Measurements from ENCODE around the gene EYA3. TPM values are rescaled to one million over a fixed set of nuclear protein-coding genes. Genes with fewer than 3 reads are reported as not detected.

Gene EYA3
- total and polyA plus RNA-seq, 10 of the 15 experiments (the other 5 are each of a cell fraction or from before 2014, with no cell fraction given): 13.0 to 46.6 (median 23.4) TPM

GRCh38 chr1:28064064-28064463, 24.3 kb downstream of the EYA3 start:
- RAD21 ChIA-PET (ENCODE audit: unreplicated experiment): no interaction called here

More at GRCh38 chr1:28064064-28064463, 24.3 kb downstream of the EYA3 start:
- Histone ChIP-seq H3K4me2 (ENCODE audit: control insufficient read depth, insufficient read depth) (no peak overlapping the region), H3K4me3 (no peak overlapping the region), H2AFZ (ENCODE audit: control insufficient read depth, low read depth, low read length) (no peak overlapping the region), H3K4me1 (ENCODE audit: control insufficient read depth, insufficient read depth, low read length) (no peaks in the 10 kb centered on the region), H3K9me3 (replicated peaks; ENCODE audit: control insufficient read depth, insufficient read depth, low read length) (peaks cover 3% of the 10 kb centered on the region; the same call in 2 of the 3 replicates), H4K20me1 (ENCODE audit: control insufficient read depth, insufficient read depth) (no peaks in the 10 kb centered on the region), H3K27me3 (replicated peaks in 1 of 2; ENCODE audit: control insufficient read depth in 2 of 2, insufficient read depth in 2 of 2, low read length in 1 of 2) (no peaks in the 10 kb centered on the region), H3K9ac (ENCODE audit: control insufficient read depth, insufficient read depth, low read length) (no peak overlapping the region), H3K27ac (ENCODE audit: control insufficient read depth, insufficient read depth) (no peak overlapping the region), H3K79me2 (ENCODE audit: control insufficient read depth, insufficient read depth, low read length) (peaks cover 47% of the 10 kb centered on the region), H3K36me3 (ENCODE audit: control insufficient read depth in 2 of 2, insufficient read depth in 2 of 2, low read length in 1 of 2) (peaks cover 0 to 2% of the 10 kb centered on the region in 2 experiments; a peak in 1 of 4 replicates)
- no peak for FAIRE-seq
- 17% methylated on average over 5 of the region's 5 CpGs for WGBS (ENCODE audit: insufficient coverage, insufficient replicate concordance, low lambda C conversion rate, missing lambda C conversion rate)
- ChIA-PET SMC1A (ENCODE audit: uncharacterized antibody, unreplicated experiment) (interaction anchor here (1.2 to 1.5 kb wide), 2 partner anchors 11 to 14 kb away, joined by 3 read pairs; no protein-coding TSS in a partner anchor), POLR2A (no interaction called here), CTCF (interaction anchor here (0.7 kb wide), 1 partner anchor 49 kb away, joined by 4 read pairs; no protein-coding TSS in a partner anchor)
- intact Hi-C loops (cut with micrococcal nuclease; ENCODE audit: unreplicated experiment): no loop called here
- in situ Hi-C loops (cut with MboI): no loop called here
- peak; percentile 74 for ATAC-seq
- TF ChIP-seq ZSCAN29 (IDR thresholded peaks at IDR 0.05) (no peak), STAT3 (IDR thresholded peaks at IDR 0.05; ENCODE audit: low read depth, low read length) (no peak), BACH1 (IDR thresholded peaks at IDR 0.05; ENCODE audit: borderline replicate concordance) (no peak), MAX (IDR thresholded peaks at IDR 0.05; ENCODE audit: low read depth, low read length) (no peak), POLR2AphosphoS2 (IDR thresholded peaks at IDR 0.05; ENCODE audit: low read depth, low read length) (no peak), MTA2 (IDR thresholded peaks at IDR 0.05; ENCODE audit: low read depth) (no peak), TARDBP (IDR thresholded peaks at IDR 0.05; ENCODE audit: borderline replicate concordance) (no peak), HDAC6 (IDR thresholded peaks at IDR 0.05; ENCODE audit: unreplicated experiment) (no peak), IKZF2 (IDR thresholded peaks at IDR 0.05) (no peak), PAX5 (IDR thresholded peaks at IDR 0.05; ENCODE audit: borderline replicate concordance, low read depth, low read length) (no peak)
- TF ChIP-seq, protein P1, sequence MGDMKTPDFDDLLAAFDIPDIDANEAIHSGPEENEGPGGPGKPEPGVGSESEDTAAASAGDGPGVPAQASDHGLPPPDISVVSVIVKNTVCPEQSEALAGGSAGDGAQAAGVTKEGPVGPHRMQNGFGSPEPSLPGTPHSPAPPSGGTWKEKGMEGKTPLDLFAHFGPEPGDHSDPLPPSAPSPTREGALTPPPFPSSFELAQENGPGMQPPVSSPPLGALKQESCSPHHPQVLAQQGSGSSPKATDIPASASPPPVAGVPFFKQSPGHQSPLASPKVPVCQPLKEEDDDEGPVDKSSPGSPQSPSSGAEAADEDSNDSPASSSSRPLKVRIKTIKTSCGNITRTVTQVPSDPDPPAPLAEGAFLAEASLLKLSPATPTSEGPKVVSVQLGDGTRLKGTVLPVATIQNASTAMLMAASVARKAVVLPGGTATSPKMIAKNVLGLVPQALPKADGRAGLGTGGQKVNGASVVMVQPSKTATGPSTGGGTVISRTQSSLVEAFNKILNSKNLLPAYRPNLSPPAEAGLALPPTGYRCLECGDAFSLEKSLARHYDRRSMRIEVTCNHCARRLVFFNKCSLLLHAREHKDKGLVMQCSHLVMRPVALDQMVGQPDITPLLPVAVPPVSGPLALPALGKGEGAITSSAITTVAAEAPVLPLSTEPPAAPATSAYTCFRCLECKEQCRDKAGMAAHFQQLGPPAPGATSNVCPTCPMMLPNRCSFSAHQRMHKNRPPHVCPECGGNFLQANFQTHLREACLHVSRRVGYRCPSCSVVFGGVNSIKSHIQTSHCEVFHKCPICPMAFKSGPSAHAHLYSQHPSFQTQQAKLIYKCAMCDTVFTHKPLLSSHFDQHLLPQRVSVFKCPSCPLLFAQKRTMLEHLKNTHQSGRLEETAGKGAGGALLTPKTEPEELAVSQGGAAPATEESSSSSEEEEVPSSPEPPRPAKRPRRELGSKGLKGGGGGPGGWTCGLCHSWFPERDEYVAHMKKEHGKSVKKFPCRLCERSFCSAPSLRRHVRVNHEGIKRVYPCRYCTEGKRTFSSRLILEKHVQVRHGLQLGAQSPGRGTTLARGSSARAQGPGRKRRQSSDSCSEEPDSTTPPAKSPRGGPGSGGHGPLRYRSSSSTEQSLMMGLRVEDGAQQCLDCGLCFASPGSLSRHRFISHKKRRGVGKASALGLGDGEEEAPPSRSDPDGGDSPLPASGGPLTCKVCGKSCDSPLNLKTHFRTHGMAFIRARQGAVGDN (IDR thresholded peaks at IDR 0.05): no peak
- no peak for DNase-seq (ENCODE audit: low read depth, low spot score)
- no TSS peak for BruUV-seq (replicated peaks)
